ENCODE results near the gene CCDC169.
A peak's percentile ranks its signal among the peaks of the same experiment; 100 is the strongest.

The CCDC169 gene

DNA sequence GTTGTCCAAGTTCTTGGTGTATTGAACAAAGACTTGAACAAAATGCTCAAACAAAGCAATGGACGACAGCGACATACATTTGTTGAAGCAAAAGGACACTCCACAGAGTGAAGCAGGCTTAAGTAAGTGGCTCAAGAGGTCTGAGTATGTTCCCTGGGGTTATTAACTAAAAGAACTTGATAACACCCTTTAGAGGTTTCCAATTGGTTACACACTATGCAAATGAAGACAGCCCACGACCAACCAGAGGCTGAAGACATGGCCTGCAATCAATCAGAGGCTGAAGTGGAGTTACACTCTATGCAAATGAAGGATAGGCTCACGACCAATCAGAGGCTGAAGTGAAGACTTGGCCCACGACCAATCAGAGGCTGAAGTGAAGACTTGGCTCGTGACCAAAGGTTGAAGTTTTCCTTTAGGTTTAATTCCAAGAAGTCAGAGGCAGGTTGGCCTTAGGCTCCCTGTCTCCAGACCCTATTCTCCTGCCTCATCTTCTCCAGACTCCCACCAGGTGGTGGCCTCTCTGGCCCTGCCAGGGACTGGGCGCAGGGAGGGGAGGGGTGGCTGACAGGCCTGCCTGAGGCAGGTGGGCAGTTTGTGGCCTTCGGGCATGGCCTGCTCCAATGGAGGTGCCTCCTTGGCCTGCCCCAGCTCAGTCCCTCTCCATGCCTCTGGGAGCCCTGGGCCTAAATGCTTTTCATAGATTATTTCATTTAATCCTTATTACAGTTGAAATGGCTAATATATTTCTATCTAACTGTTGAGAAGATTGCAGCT is 38.1 kb downstream of the CCDC169 start:
- Histone ChIP-seq H3K9me3 (ENCODE audit: control insufficient read depth, low read length) (no peaks in the 10 kb centered on the region), H3K4me2 (ENCODE audit: low read length) (no peak overlapping the region), H3K4me1 (no peaks in the 10 kb centered on the region), H3K4me3 (ENCODE audit: low read depth, low read length) (no peak overlapping the region), H3K27me3 (ENCODE audit: control insufficient read depth, insufficient read depth, low read length) (no peaks in the 10 kb centered on the region), H3K36me3 (ENCODE audit: control insufficient read depth, insufficient read depth, low read length) (no peaks in the 10 kb centered on the region), H3K9ac (no peak overlapping the region), H3K27ac (no peak overlapping the region), H2AFZ (no peak overlapping the region), H3K79me2 (no peaks in the 10 kb centered on the region)
- no peak for TF ChIP-seq CTCF (IDR thresholded peaks at IDR 0.05)

- no peaks in the 10 kb centered on the region for H3K9me3 ChIP-seq (ENCODE audit: control insufficient read depth, low read length)
- no peak overlapping the region for H3K4me2 ChIP-seq (ENCODE audit: low read length)
- no peaks in the 10 kb centered on the region for H3K36me3 ChIP-seq (ENCODE audit: control insufficient read depth, insufficient read depth, low read length)
- TF ChIP-seq CTCF (IDR thresholded peaks at IDR 0.05), result no peak
- H3K27ac ChIP-seq, result no peak overlapping the region
- H3K79me2 ChIP-seq, result no peaks in the 10 kb centered on the region
- H3K9ac ChIP-seq, result no peak overlapping the region
- H3K27me3 ChIP-seq (ENCODE audit: control insufficient read depth, insufficient read depth, low read length), result no peaks in the 10 kb centered on the region
- no peaks in the 10 kb centered on the region for H3K4me1 ChIP-seq
- no peak overlapping the region for H2AFZ ChIP-seq
- H3K4me3 ChIP-seq (ENCODE audit: low read depth, low read length), result no peak overlapping the region
Measured at GRCh38 chr13:36258831-36259230, 38.8 kb downstream of the CCDC169 start.

- no peaks in the 10 kb centered on the region for H3K79me2 ChIP-seq
- H3K4me2 ChIP-seq (ENCODE audit: low read length), result no peak overlapping the region
- H2AFZ ChIP-seq, result no peak overlapping the region
- H3K9me3 ChIP-seq (ENCODE audit: control insufficient read depth, low read length), result no peaks in the 10 kb centered on the region
- peaks cover 3% of the 10 kb centered on the region for H3K4me1 ChIP-seq
- H3K4me3 ChIP-seq (ENCODE audit: low read depth, low read length), result no peak overlapping the region
- no peaks in the 10 kb centered on the region for H3K27me3 ChIP-seq (ENCODE audit: control insufficient read depth, insufficient read depth, low read length)
- no peak overlapping the region for H3K27ac ChIP-seq
- no peaks in the 10 kb centered on the region for H3K36me3 ChIP-seq (ENCODE audit: control insufficient read depth, insufficient read depth, low read length)
- H3K9ac ChIP-seq, result no peak overlapping the region
- no peak for TF ChIP-seq CTCF (IDR thresholded peaks at IDR 0.05)
Measured at GRCh38 chr13:36251526-36251925, 46.1 kb downstream of the CCDC169 start.

GRCh38 chr13:36251017-36251416 is 46.6 kb downstream of the CCDC169 start:
- Histone ChIP-seq H3K9me3 (ENCODE audit: control insufficient read depth, low read length) (no peaks in the 10 kb centered on the region), H3K4me1 (peaks cover 3% of the 10 kb centered on the region), H3K4me2 (ENCODE audit: low read length) (peak overlapping the region; percentile 5), H3K27me3 (ENCODE audit: control insufficient read depth, insufficient read depth, low read length) (no peaks in the 10 kb centered on the region), H3K9ac (no peak overlapping the region), H3K79me2 (no peaks in the 10 kb centered on the region), H3K4me3 (ENCODE audit: low read depth, low read length) (no peak overlapping the region), H3K36me3 (ENCODE audit: control insufficient read depth, insufficient read depth, low read length) (no peaks in the 10 kb centered on the region), H2AFZ (no peak overlapping the region), H3K27ac (no peak overlapping the region)
- no peak for TF ChIP-seq CTCF (IDR thresholded peaks at IDR 0.05)

DNA sequence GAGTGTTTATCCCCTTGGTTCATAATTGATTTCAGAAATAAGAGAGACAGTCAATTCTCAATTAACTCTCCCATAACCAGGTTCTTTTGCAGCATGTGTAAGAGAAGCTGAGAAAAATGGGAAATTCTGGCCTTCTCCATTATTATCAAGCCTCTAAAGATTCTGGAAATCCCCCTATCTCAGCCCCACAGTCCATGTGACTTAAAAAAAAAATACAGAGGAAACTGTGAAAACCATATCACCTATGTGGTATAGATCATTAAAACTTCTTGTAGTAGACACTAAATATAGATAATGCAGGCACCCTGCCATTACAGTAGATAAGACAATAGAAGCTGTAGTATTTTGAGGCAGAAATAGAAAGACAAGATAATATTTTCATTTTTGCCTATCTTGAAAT is 48.9 kb downstream of the CCDC169 start:
- Histone ChIP-seq H3K9me3 (ENCODE audit: control insufficient read depth, low read length) (no peaks in the 10 kb centered on the region), H3K27me3 (ENCODE audit: control insufficient read depth, insufficient read depth, low read length) (no peaks in the 10 kb centered on the region), H3K79me2 (no peaks in the 10 kb centered on the region), H3K4me2 (ENCODE audit: low read length) (no peak overlapping the region), H3K27ac (no peak overlapping the region), H2AFZ (no peak overlapping the region), H3K4me3 (ENCODE audit: low read depth, low read length) (no peak overlapping the region), H3K4me1 (peaks cover 3% of the 10 kb centered on the region), H3K9ac (no peak overlapping the region), H3K36me3 (ENCODE audit: control insufficient read depth, insufficient read depth, low read length) (no peaks in the 10 kb centered on the region)
- no peak for TF ChIP-seq CTCF (IDR thresholded peaks at IDR 0.05)
